HG03159 (cell line): ENCODE data around the gene POLD2.

ENCODE experiments used
- ATAC-seq: cut with Tn5 transposase; IDR thresholded peaks from one replicate; pipeline ENCODE4 v1.9.1; 2021; ENCODE audit warnings: mild to moderate bottlenecking, moderate library complexity; ENCODE audit not compliant: unreplicated experiment

Gene POLD2

DNA sequence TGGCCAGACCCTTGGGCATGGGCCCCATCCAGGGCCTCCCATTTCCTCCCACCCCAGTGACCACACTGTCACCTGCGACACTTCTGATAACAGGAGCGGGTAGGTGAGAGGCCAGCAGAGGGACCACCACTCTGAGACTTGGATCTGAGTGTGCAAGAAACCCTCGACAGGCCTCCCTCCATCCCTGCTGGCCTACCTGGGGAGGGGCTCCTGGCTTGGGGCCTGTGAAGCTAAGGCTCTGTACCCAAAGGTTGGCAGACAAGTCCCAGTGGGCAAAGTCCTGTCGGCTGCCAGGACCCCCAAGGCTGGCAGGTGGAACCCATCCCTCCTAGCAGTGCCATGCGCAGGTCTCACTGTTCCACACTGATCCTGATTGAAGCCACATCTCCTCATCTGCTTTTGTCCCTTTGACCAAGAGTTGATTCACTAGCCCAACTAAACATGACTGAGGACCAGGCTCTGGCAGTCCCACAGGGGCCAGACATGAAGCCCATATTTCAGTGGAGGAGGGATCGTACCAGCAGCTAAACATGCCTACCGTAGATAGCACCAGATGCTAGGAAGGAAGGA, 56.8 kb downstream of the POLD2 start:
- ATAC-seq = no peak

DNA sequence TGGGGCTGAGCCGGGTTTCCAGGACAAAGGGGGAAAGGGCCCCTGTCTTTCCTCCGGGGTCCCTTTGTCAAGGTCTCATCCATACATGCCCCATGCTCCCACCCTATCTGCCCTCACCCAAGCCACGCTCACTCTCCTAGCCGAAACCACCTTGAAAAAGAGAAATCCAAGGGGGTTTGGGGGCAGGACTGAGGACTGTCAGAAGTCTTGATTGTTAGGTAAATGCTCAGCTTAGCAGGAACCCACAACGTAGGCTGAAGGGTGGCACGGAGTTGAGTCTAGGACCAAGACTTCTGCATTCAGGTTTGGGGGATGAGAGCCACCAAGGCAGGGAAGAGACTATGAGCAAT, 57.3 kb downstream of the POLD2 start:
- ATAC-seq = no peak

DNA sequence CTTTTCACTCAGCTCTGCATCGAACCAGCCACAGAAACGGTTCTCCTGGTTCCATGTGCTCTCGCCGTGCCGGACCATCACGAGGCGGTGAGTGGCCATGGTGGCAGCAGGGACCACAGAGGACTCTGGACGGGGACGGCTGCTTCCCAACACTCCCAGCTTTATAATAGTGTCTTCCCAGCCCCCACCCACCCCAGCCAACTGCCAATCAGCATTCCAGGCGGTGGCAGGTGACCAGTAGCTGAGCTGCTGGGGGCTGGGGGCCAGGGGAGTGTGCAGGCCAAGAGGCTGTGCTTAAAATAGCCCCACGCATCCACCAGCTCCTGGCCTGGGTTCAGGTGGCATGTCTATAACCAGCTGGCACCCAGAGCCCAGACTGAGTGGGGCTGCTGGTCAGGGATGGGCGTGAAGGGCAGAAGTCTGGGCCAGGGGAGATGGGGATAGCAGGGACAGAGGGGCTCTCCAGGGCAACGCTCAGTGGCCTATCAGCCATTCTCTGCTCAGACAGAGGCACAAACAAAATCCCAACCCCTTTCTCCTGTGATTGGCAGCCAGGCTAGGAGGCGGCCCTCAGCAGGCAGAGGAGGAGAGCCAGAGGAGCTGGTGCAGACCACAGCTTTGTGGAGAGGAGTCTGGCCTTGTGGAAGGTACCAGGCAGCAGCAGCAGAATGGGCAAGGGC, 57.8 kb downstream of the POLD2 start, which contains the start of gene PGAM2:
Gene PGAM2, minus strand, starts transcription at position 137 of the 680 bp plus-strand sequence. Its CDS starts 38 bp downstream, at position 99.
- no peak for ATAC-seq

DNA sequence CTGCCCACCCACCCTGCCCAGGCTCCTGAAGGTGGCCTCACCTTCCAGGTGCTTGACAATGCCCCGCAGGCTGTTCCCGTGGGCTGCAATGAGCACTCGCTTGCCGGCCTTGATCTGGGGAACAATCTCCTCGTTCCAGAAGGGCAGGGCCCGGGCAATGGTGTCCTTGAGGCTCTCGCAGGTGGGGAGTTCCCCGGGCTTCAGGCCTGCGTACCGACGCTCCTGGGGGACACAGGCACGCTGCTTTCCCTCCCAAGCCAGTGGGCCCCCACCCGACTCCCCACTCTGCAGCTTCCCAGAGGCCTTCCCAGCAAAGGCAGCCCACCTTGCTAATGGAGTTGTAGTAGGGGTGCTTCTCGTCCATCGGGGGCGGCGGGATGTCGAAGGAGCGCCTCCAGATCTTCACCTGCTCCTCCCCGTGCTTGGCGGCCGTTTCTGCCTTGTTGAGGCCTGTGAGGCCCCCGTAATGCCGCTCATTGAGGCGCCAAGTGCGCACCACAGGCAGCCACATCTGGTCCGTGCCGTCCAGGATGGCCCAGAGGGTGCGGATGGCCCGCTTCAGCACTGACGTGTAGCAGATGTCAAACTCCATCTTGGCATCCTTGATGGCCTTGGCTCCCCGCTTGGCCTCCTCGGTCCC, 58.4 kb downstream of the POLD2 start:
- ATAC-seq = no peak
